Heart left ventricle (tissue), 13 donors: Measurements from ENCODE around the gene ASAP2.

Source experiments
- POLR2A ChIP-seq, 2 donors: fragments of 450-650 bp; IDR thresholded peaks; one replicate each; pipeline ENCODE4 v1.6.1; 2017; ENCODE audit warnings: antibody characterized with exemption in 2 of 2, mild to moderate bottlenecking in 2 of 2, moderate library complexity in 2 of 2
- TF ChIP-seq, protein P1 (sequence below), 12 donors: fragments of 200-600 bp; sonication (generic) in 4 of 12; IDR thresholded peaks; one replicate each; pipeline versions ENCODE4 v1.5.0 to v1.8.0; 2018 to 2022; ENCODE audit warnings: antibody characterized with exemption in 12 of 12, mild to moderate bottlenecking in 5 of 12
- donor health status: ischemic (EF 13 %, LVEDD 7.1; RV severe dilation, severe dysfunction).
- donor health status: DM: no; HTN: yes; CAD: no.
- donor health status: DM: no; HTN: no; CAD: no.
- donor health status: ischemic (EF 25% LVEDD 6.9; RV normal size, moderate dysfunction).
- donor health status: ischemic (EF 25% LVEDD 5.7; RV mildly dilated, moderate dysfunction).
- donor health status: ischemic (EF 35%, LVEDD 5.7; RV mildly dilated, moderate dysfunction).
- donor health status: nonischemic (EF 11% LVEDD 7.7; RV severe dilation, severe dysfunction).
- donor health status: DM: yes; HTN: yes; CAD: no.
- donor health status: PGD.
- donor health status: ischemic (EF 29% LVEDD 5.4; RV normal size, mild dysfunction).
- donor health status: nonischemic (EF 23%, LVEDD 6.1; RV moderate dilation, normal function).

DNA sequence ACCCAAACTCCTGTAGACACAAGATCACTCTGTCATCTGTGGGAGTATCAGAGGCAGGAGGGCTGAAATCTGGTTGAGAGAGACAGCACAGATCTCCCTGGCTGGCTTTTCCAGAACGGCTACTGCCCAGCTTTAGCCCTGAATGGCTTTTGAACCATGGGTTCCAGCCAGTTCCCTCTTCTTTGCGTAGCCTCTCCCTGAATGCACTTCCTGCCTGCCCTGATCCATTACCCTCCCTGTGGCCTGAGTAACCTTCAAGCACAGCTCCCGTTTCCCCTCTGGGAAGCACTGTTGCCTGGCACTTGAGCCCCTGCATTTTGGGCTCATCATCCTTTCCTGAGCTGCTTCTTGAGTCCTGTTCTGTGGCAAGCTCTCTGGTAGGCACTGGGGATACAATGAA, 68.8 kb downstream of the ASAP2 start:
- TF ChIP-seq, protein P1, sequence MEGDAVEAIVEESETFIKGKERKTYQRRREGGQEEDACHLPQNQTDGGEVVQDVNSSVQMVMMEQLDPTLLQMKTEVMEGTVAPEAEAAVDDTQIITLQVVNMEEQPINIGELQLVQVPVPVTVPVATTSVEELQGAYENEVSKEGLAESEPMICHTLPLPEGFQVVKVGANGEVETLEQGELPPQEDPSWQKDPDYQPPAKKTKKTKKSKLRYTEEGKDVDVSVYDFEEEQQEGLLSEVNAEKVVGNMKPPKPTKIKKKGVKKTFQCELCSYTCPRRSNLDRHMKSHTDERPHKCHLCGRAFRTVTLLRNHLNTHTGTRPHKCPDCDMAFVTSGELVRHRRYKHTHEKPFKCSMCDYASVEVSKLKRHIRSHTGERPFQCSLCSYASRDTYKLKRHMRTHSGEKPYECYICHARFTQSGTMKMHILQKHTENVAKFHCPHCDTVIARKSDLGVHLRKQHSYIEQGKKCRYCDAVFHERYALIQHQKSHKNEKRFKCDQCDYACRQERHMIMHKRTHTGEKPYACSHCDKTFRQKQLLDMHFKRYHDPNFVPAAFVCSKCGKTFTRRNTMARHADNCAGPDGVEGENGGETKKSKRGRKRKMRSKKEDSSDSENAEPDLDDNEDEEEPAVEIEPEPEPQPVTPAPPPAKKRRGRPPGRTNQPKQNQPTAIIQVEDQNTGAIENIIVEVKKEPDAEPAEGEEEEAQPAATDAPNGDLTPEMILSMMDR (IDR thresholded peaks at IDR 0.05) = no peak
- no peak for TF ChIP-seq POLR2A (IDR thresholded peaks at IDR 0.05)
